Thoracic aorta (tissue), 2 donors: ENCODE measurements around the gene PPL. TPM values are rescaled to one million over a fixed set of nuclear protein-coding genes. Genes with fewer than 3 reads are reported as not detected.

Experiments
- ATAC-seq: fragments of 150-250 bp; one replicate; pipeline ENCODE4 v1.8.0; 2017; ENCODE audit warnings: low read depth; ENCODE audit not compliant: insufficient number of reproducible peaks, low FRiP score
- DNase-seq: peaks from one replicate; pipeline ENCODE4 v3.0.0-alpha.2; 2020; ENCODE audit warnings: low spot score
- H3K27ac ChIP-seq, 2 donors: fragments of 200-600 bp; sonication (generic); 1 replicate in 1 of 2; 2 replicates in 1 of 2; pipeline ENCODE4 v1.5.1; 2016; ENCODE audit warnings: mild to moderate bottlenecking in 2 of 2, moderate library complexity in 2 of 2
- H3K27me3 ChIP-seq: fragments of 200-600 bp; sonication (generic); replicated peaks from 2 replicates; pipeline ENCODE4 v1.6.0; 2016; ENCODE audit warnings: mild to moderate bottlenecking; ENCODE audit not compliant: insufficient read depth
- H3K36me3 ChIP-seq: fragments of 200-600 bp; sonication (generic); one replicate; pipeline ENCODE4 v1.5.1; 2016
- H3K4me1 ChIP-seq, 2 donors: fragments of 200-600 bp; sonication (generic); 1 replicate in 1 of 2; 2 replicates in 1 of 2; pipeline versions ENCODE4 v1.5.1 to v1.6.0; 2016; ENCODE audit warnings: low read depth in 2 of 2, mild to moderate bottlenecking in 1 of 2; ENCODE audit not compliant: control insufficient read depth in 1 of 2
- H3K4me3 ChIP-seq: fragments of 200-600 bp; sonication (generic); 2 replicates; pipeline ENCODE4 v1.5.1; 2016; ENCODE audit warnings: mild to moderate bottlenecking
- H3K9me3 ChIP-seq: fragments of 200-600 bp; sonication (generic); 2 replicates; pipeline ENCODE4 v1.5.1; 2016
- total RNA-seq, 2 donors: library from RNA; depleted of rRNA; stranded (reverse); fragments of >200 nt; gene quantifications; one replicate each; pipeline versions ENCODE4 v1.1.0 to v1.2.3, GENCODE V29; 2016
- TF ChIP-seq, protein P1 (sequence below): fragments of 200-600 bp; sonication (generic); IDR thresholded peaks from one replicate; pipeline ENCODE4 v1.5.1; 2019; ENCODE audit warnings: antibody characterized with exemption

The PPL gene
- total RNA-seq, 2 donors from 2014 or later = 22.6 to 28.8 TPM

DNA sequence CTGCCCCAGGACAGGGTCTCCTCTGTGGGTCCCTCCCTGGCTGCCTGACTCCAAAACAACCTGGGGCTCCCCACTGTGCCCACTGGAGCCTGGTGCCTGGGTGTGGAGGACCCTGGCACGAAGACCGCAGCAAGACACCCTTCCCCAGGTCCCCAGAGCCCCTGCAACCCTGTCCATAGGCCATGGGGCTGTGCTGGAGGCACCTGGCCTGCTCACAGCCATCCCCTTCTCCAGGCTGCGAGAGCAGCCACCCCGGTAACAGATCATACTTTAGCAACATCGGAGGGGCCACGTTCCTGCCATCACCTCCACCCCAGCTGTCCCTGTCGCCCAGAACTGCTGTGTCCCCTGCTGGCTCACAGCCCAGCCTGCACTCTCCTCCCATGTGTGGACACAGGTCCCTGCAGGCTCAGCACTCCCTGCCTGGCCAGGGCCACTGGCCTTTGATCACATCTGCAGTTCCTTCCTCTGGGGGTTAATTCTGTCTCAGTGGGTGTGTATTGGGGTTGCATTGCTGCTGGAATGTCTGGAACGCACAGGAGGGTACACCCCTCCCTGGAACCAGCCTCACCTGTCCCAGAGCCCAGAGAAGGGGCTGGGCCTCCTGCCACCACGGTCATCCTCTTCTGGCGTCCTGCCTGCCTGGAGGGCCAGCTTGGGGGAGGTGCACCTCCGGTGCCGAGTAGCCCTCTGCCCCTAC is 12.2 kb downstream of the PPL start:
- H3K9me3 ChIP-seq = peaks cover 10% of the 10 kb centered on the region
- no peak overlapping the region for H3K4me3 ChIP-seq
- ATAC-seq (no peak), DNase-seq (no peak)
- H3K27ac ChIP-seq = no peak overlapping the region
- peaks cover 8% of the 10 kb centered on the region for H3K36me3 ChIP-seq
- TF ChIP-seq, protein P1, sequence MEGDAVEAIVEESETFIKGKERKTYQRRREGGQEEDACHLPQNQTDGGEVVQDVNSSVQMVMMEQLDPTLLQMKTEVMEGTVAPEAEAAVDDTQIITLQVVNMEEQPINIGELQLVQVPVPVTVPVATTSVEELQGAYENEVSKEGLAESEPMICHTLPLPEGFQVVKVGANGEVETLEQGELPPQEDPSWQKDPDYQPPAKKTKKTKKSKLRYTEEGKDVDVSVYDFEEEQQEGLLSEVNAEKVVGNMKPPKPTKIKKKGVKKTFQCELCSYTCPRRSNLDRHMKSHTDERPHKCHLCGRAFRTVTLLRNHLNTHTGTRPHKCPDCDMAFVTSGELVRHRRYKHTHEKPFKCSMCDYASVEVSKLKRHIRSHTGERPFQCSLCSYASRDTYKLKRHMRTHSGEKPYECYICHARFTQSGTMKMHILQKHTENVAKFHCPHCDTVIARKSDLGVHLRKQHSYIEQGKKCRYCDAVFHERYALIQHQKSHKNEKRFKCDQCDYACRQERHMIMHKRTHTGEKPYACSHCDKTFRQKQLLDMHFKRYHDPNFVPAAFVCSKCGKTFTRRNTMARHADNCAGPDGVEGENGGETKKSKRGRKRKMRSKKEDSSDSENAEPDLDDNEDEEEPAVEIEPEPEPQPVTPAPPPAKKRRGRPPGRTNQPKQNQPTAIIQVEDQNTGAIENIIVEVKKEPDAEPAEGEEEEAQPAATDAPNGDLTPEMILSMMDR = no peak
- H3K4me1 ChIP-seq = no peaks in the 10 kb centered on the region
- H3K27me3 ChIP-seq = no peaks in the 10 kb centered on the region

DNA sequence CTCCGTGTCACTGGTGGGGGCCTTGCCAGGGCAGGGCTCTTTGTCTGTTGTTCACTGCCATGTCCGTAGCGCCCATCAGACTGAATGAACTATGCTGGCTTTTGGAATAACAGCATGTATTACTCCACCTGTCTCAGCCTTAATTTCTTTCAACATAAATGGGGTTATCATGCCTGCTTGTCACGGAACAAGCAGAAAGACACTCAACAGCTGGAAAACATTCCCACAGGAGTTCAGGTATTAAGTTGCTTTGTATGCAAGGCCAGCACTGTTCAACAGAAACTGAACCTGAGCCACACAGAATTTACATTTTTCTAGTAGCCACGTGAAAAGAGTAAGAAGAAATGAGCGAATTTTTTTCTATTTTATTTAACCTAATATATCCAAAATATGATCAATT is 13.1 kb downstream of the PPL start:
- TF ChIP-seq, protein P1 = no peak
- no peaks in the 10 kb centered on the region for H3K4me1 ChIP-seq
- no peak for DNase-seq
- no peaks in the 10 kb centered on the region for H3K27me3 ChIP-seq
- H3K4me3 ChIP-seq = no peak overlapping the region
- peaks cover 8% of the 10 kb centered on the region for H3K36me3 ChIP-seq
- ATAC-seq = no peak
- H3K27ac ChIP-seq = no peak overlapping the region
- peaks cover 10% of the 10 kb centered on the region for H3K9me3 ChIP-seq

DNA sequence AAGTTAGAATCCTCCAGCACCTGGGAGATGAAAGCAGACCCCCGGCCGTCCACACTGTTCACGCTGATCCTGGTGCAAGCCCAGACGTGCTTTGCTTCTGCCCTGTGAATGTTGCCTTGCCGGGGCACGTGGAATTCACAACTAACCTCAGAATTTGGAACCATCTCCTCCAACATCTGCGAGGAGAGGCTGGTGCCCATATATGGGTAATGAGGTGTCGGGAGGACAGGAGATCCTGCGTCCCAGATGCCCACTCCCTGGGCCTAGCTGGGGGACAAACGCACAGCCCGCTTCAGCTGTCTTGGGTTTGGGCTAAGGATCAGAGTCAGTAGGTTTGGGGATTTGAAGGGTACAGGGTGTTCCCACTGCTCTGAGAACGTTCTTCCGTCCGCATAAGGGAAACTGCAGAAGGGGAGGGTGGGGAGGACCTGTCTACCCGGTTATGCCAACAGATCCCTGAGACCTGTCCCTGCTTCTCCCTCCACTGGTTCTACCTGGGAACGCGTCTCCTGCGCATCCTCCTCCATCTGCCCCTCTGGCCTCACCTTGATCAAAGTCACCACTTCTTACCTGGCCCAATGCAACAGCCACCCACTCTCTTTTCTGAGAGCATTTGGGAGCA is 14.1 kb downstream of the PPL start:
- Histone ChIP-seq H3K4me1 (no peaks in the 10 kb centered on the region), H3K27ac (no peak overlapping the region), H3K4me3 (no peak overlapping the region), H3K36me3 (peaks cover 8% of the 10 kb centered on the region), H3K9me3 (peaks cover 10% of the 10 kb centered on the region), H3K27me3 (no peaks in the 10 kb centered on the region)
- ATAC-seq (no peak), DNase-seq (no peak)
- TF ChIP-seq, protein P1 = no peak

DNA sequence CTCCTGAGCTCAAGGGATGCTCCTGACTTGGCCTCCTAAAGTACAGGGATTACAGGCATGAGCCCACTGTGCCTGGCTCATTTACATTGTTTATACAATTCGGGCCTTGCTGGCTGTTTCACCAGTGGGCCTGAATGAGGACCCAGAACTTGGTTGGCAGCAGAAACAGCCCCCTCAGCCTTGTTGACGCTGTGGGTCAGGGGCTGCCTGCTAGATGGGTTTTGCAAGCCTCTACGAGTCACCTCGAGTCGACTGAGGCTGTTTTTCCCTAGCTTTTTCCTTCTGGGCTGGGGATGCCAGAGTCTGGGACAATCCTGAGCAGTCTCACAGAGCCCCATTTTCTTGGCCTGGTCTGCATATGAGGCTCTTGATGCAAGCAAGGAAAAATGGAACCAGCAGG is 16.1 kb downstream of the PPL start:
- no peak for ATAC-seq
- DNase-seq = no peak
- no peaks in the 10 kb centered on the region for H3K9me3 ChIP-seq
- H3K4me1 ChIP-seq = peaks cover 0 to 15% of the 10 kb centered on the region in 2 donors
- no peaks in the 10 kb centered on the region for H3K27me3 ChIP-seq
- no peak overlapping the region for H3K4me3 ChIP-seq
- TF ChIP-seq, protein P1 = no peak
- no peaks in the 10 kb centered on the region for H3K36me3 ChIP-seq
- no peak overlapping the region for H3K27ac ChIP-seq

DNA sequence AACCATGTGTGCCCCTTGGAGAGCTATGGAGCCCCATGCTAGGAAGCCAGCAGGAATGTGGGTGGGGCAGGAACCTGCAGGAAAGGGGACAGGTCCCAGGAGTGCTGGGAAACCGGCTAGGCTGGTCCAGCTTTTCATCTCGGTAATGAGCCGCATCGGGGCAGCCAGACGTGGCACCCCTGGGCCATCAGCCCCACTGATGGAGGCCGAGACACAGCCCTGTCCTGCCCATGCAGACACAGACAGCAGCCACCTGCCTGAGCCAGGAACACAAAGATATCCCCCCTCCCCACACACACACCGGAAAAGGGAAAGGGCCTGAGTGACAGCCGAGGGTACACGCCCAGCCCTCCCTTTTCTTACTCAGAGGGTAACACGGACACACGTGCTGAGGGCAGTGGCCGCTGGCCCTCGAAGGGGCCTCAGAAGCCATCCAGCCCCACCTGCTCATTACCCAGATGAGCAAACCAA is 18.1 kb downstream of the PPL start:
- ATAC-seq = no peak
- no peak overlapping the region for H3K27ac ChIP-seq
- TF ChIP-seq, protein P1 = no peak
- H3K9me3 ChIP-seq = no peaks in the 10 kb centered on the region
- no peak overlapping the region for H3K4me3 ChIP-seq
- H3K27me3 ChIP-seq = no peaks in the 10 kb centered on the region
- no peaks in the 10 kb centered on the region for H3K36me3 ChIP-seq
- DNase-seq = no peak
- H3K4me1 ChIP-seq = peaks cover 0 to 15% of the 10 kb centered on the region in 2 donors
